ENCODE results near the gene PPP2R5C. TPM values are rescaled to one million over a fixed set of nuclear protein-coding genes. Genes with fewer than 3 reads are reported as not detected.

PPP2R5C gene
- total RNA-seq, 1 experiment from 2014 or later: 93.0 TPM

DNA sequence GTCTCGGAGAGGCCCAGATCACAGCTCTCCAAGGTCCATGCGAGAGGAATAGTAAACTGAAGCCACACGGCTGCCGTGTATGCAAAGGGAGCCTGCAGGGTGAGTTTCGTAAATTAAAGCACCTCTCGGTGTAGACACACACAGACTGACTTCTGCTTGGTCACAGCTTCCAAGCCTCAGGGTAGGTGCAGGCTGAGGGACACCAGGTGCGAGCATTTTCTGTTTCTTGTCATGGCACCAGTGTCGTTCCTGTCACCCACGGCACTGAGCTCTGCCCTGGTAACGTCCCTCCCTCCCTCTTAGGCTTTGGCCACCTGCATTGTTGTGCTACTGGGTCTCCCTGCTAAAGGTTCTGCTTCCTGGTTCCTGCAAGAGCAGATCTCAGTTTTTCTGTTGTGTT lies 126.7 kb downstream of the PPP2R5C start:
- no peak overlapping the region for H3T11ph ChIP-seq (ENCODE audit: low read length)
- no peaks in the 10 kb centered on the region for H3K79me2 ChIP-seq (ENCODE audit: insufficient read depth, low read length)
- no peak overlapping the region for H3K4ac ChIP-seq (ENCODE audit: low read depth, low read length)
- H2AK5ac ChIP-seq (ENCODE audit: insufficient read length, low read length): no peak overlapping the region
- no peak overlapping the region for H3K27ac ChIP-seq (ENCODE audit: insufficient read length, low read depth, low read length)
- H3K4me2 ChIP-seq (ENCODE audit: insufficient read depth, insufficient read length, low read length): no peak overlapping the region
- no peak overlapping the region for H2BK5ac ChIP-seq (ENCODE audit: insufficient read length, low read length)
- no peak overlapping the region for H2BK15ac ChIP-seq (ENCODE audit: low read depth, low read length)
- no peak overlapping the region for H3K4me3 Mint-ChIP-seq
- no peak overlapping the region for H3K18ac ChIP-seq (ENCODE audit: insufficient read length, low read depth, low read length)
- H3K56ac ChIP-seq (ENCODE audit: insufficient read length, low read depth, low read length): no peak overlapping the region
- H3K9ac ChIP-seq (ENCODE audit: extremely low read depth, insufficient read length, low read length): no peak overlapping the region
- H3K4me1 ChIP-seq (ENCODE audit: insufficient read depth, low read length): no peaks in the 10 kb centered on the region
- no peaks in the 10 kb centered on the region for H3K4me1 Mint-ChIP-seq
- H3K36me3 Mint-ChIP-seq (ENCODE audit: insufficient read depth in 1 of 3, low read depth in 3 of 3): peaks cover 24 to 41% (median 40%) of the 10 kb centered on the region in 3 experiments; a peak in 6 of 7 replicates
- H3K23ac ChIP-seq (ENCODE audit: insufficient read length, low read depth, low read length): no peak overlapping the region
- H2AFZ ChIP-seq (ENCODE audit: low read length): no peak overlapping the region
- no peaks in the 10 kb centered on the region for H3K23me2 ChIP-seq (ENCODE audit: insufficient read length, low read depth, low read length, poor library complexity, severe bottlenecking)
- H3K79me1 ChIP-seq (ENCODE audit: insufficient read depth, low read depth, low read length, poor library complexity, severe bottlenecking): no peaks in the 10 kb centered on the region
- DNase-seq: no peak
- no CpG with 5 or more reads among the region's 10 CpGs for WGBS (ENCODE audit: extremely low coverage, insufficient read length, low lambda C conversion rate)
- H3K27me3 ChIP-seq (ENCODE audit: insufficient read depth, low read length): no peaks in the 10 kb centered on the region
- H4K20me1 ChIP-seq (ENCODE audit: control insufficient read depth, insufficient read depth, insufficient read length): no peaks in the 10 kb centered on the region
- H3K27me3 Mint-ChIP-seq (ENCODE audit: low read depth): no peaks in the 10 kb centered on the region
- H2BK20ac ChIP-seq (ENCODE audit: low read depth, low read length, poor library complexity, severe bottlenecking): no peak overlapping the region
- TF ChIP-seq, protein P1, sequence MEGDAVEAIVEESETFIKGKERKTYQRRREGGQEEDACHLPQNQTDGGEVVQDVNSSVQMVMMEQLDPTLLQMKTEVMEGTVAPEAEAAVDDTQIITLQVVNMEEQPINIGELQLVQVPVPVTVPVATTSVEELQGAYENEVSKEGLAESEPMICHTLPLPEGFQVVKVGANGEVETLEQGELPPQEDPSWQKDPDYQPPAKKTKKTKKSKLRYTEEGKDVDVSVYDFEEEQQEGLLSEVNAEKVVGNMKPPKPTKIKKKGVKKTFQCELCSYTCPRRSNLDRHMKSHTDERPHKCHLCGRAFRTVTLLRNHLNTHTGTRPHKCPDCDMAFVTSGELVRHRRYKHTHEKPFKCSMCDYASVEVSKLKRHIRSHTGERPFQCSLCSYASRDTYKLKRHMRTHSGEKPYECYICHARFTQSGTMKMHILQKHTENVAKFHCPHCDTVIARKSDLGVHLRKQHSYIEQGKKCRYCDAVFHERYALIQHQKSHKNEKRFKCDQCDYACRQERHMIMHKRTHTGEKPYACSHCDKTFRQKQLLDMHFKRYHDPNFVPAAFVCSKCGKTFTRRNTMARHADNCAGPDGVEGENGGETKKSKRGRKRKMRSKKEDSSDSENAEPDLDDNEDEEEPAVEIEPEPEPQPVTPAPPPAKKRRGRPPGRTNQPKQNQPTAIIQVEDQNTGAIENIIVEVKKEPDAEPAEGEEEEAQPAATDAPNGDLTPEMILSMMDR (conservative IDR thresholded peaks at IDR 0.05): no peak
- H4K8ac ChIP-seq (replicated peaks; ENCODE audit: insufficient read length, low read depth, low read length): no peak overlapping the region
- H3K9me3 Mint-ChIP-seq: no peaks in the 10 kb centered on the region; a peak in 1 of 5 replicates
- H2BK12ac ChIP-seq (ENCODE audit: insufficient read length, low read depth, low read length): no peak overlapping the region
- no peaks in the 10 kb centered on the region for H3K9me3 ChIP-seq (ENCODE audit: control insufficient read depth, low read depth, low read length)
- no peak overlapping the region for H2BK120ac ChIP-seq (ENCODE audit: low read depth, low read length, poor library complexity, severe bottlenecking)
- H3K27ac Mint-ChIP-seq: no peak overlapping the region
- H3K14ac ChIP-seq (ENCODE audit: insufficient read depth, low read length): no peak overlapping the region; the same call in 1 of the 2 replicates
- no peak overlapping the region for H4K5ac ChIP-seq (ENCODE audit: insufficient read length, low read depth, low read length)
- no peak overlapping the region for H4K91ac ChIP-seq (ENCODE audit: insufficient read length, low read depth, low read length)
